DOHH2 (cell line): ENCODE data around the gene KIAA1671.

Experiments used
- CTCF ChIP-seq: fragments of 200-600 bp; sonication (generic); IDR thresholded peaks from one replicate; pipeline ENCODE4 v1.5.1; 2014; ENCODE audit warnings: antibody characterized with exemption, mild to moderate bottlenecking, low read depth, low read length; ENCODE audit not compliant: poor library complexity, severe bottlenecking
- EZH2phosphoT487 ChIP-seq: fragments of 200-600 bp; sonication (generic); IDR thresholded peaks from 2 replicates; pipeline ENCODE4 v1.6.1; 2017; ENCODE audit warnings: borderline replicate concordance, mild to moderate bottlenecking, antibody characterized with exemption, low read length, moderate library complexity, mixed read lengths

GRCh38 chr22:25028841-25029141, 76.3 kb downstream of the KIAA1671 start:
- TF ChIP-seq CTCF (no peak), EZH2phosphoT487 (no peak)
